Panc1 (cell line): ENCODE data around the gene GPR137B. TPM values are rescaled to one million over a fixed set of nuclear protein-coding genes. Genes with fewer than 3 reads are reported as not detected.

ENCODE experiments used
- ATAC-seq: fragments of 200-7000 bp; cut with Tn5 transposase; 2 replicates; pipeline ENCODE4 v1.9.1; 2020; ENCODE audit warnings: mild to moderate bottlenecking, moderate library complexity
- BruUV-seq: library from RNA; stranded (reverse); fragments of 400-500 nt; replicated peaks from 2 replicates; lab custom pipeline; 2021; lab: Mats Ljungman, UMichigan
- CTCF ChIA-PET: fragments of 300-600 bp; sonication (Branson Sonifier 250); formaldehyde crosslinking; loops from one replicate; lab custom pipeline; 2022; ENCODE audit warnings: antibody characterized with exemption; lab: Charles Lee
- POLR2A ChIA-PET: fragments of 300-600 bp; sonication (Branson Sonifier 250); formaldehyde crosslinking; loops from one replicate; lab custom pipeline; 2022; ENCODE audit warnings: antibody characterized with exemption; lab: Charles Lee
- DNase-seq: peaks from one replicate; pipeline ENCODE4 v3.0.0-alpha.2; 2010; ENCODE audit warnings: low read depth, low spot score
- H3K27ac ChIP-seq: 2 replicates; pipeline ENCODE4 v1.5.1; 2011; ENCODE audit warnings: mild to moderate bottlenecking, low read length, inconsistent platforms
- H3K27me3 ChIP-seq: fragments of 200-500 bp; sonication (Bioruptor generic); 2 replicates; pipeline ENCODE4 v1.6.0; 2014; ENCODE audit warnings: low read length, inconsistent platforms; ENCODE audit not compliant: control insufficient read depth, insufficient read depth
- H3K36me3 ChIP-seq: fragments of 200-500 bp; sonication (Bioruptor generic); 2 replicates; pipeline ENCODE4 v1.5.1; 2014; ENCODE audit warnings: inconsistent platforms, mild to moderate bottlenecking, low read length, moderate library complexity; ENCODE audit not compliant: control insufficient read depth, insufficient read depth
- H3K4me1 ChIP-seq: 2 replicates; pipeline ENCODE4 v1.5.1; 2011; ENCODE audit warnings: inconsistent platforms, mild to moderate bottlenecking, low read length, moderate library complexity; ENCODE audit not compliant: control insufficient read depth, insufficient read depth
- H3K4me3 ChIP-seq, 2 experiments: 2 replicates each; pipeline ENCODE4 v1.5.1; 2011 to 2012; ENCODE audit warnings: low read depth in 2 of 2, low read length in 2 of 2, mild to moderate bottlenecking in 2 of 2, inconsistent platforms in 1 of 2, moderate library complexity in 1 of 2
- H3K9me3 ChIP-seq: fragments of 200-500 bp; sonication (Bioruptor generic); 2 replicates; pipeline ENCODE4 v1.5.1; 2014; ENCODE audit warnings: low read depth, mild to moderate bottlenecking, inconsistent platforms, low read length, moderate library complexity; ENCODE audit not compliant: control insufficient read depth, insufficient read depth
- POLR2AphosphoS5 ChIP-seq: IDR thresholded peaks from 2 replicates; pipeline ENCODE4 v1.6.1; 2012; ENCODE audit warnings: mild to moderate bottlenecking, low read depth, low read length, moderate library complexity
- SIN3A ChIP-seq: IDR thresholded peaks from 2 replicates; pipeline ENCODE4 v1.6.1; 2012; ENCODE audit warnings: low read depth, mild to moderate bottlenecking, low read length, moderate library complexity, borderline replicate concordance; ENCODE audit not compliant: insufficient read depth
- TCF7L2 ChIP-seq: IDR thresholded peaks from 2 replicates; pipeline ENCODE4 v1.6.1; 2011; ENCODE audit warnings: mild to moderate bottlenecking, low read depth, low read length, inconsistent platforms
- in situ Hi-C: cut with HindIII; loops from 2 replicates; pipeline ENCODE4 v1.10.0; 2016; ENCODE audit warnings: low sequenced_read_pairs, low pct_unique_long_range_greater_than_20kb
- intact Hi-C: fragments of 100-400 bp; cut with micrococcal nuclease; formaldehyde crosslinking; loops from one replicate; pipeline ENCODE4 v1.10.0; 2022; ENCODE audit not compliant: unreplicated experiment
- total RNA-seq: library from RNA; stranded (reverse); gene quantifications from one replicate; pipeline ENCODE4 v1.2.1, GENCODE V29; 2021; ENCODE audit not compliant: unreplicated experiment
- TF ChIP-seq, protein P1 (sequence below): fragments of 450-650 bp; IDR thresholded peaks from 2 replicates; pipeline ENCODE4 v1.5.1; 2017; ENCODE audit warnings: mild to moderate bottlenecking
- TF ChIP-seq, protein P2 (sequence below), 2 experiments: IDR thresholded peaks; 2 replicates each; pipeline ENCODE4 v1.6.1; 2011 to 2012; ENCODE audit warnings: low read depth in 2 of 2, control low read depth in 1 of 2, low read length in 1 of 2, mild to moderate bottlenecking in 1 of 2, moderate library complexity in 1 of 2; ENCODE audit not compliant: insufficient read depth in 1 of 2

The GPR137B gene
- total RNA-seq, 1 experiment from 2014 or later, result 25.3 TPM

DNA sequence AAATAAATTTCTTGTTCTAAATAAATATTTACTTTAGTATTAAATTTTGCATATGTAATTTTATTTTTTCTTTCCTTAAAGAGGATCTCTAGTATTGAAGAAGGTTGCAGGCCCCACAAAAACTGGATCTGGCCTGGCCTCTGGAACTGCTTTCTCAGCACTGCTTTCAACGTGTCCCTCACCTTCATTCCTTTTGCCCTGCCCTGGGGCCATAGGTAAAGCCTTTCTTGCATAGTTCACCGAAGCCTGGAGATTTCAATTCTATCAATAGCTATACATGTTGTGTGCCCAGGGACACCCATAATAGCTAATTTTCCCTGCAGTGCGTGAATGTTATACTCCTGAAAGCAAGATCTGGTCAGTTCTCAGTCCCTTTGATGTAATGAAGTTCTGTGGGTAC, 12.0 kb upstream of the GPR137B start:
- Histone ChIP-seq H3K4me3 (no peak overlapping the region), H3K27ac (no peak overlapping the region), H3K9me3 (no peaks in the 10 kb centered on the region), H3K36me3 (no peaks in the 10 kb centered on the region), H3K4me1 (no peaks in the 10 kb centered on the region), H3K27me3 (no peaks in the 10 kb centered on the region)
- in situ Hi-C loops (no loop called here), intact Hi-C loops (no loop called here)
- POLR2A ChIA-PET, result no interaction called here
- ATAC-seq (no peak), DNase-seq (no peak)
- CTCF ChIA-PET, result no interaction called here
- BruUV-seq, result no TSS peak
- TF ChIP-seq, protein P1, sequence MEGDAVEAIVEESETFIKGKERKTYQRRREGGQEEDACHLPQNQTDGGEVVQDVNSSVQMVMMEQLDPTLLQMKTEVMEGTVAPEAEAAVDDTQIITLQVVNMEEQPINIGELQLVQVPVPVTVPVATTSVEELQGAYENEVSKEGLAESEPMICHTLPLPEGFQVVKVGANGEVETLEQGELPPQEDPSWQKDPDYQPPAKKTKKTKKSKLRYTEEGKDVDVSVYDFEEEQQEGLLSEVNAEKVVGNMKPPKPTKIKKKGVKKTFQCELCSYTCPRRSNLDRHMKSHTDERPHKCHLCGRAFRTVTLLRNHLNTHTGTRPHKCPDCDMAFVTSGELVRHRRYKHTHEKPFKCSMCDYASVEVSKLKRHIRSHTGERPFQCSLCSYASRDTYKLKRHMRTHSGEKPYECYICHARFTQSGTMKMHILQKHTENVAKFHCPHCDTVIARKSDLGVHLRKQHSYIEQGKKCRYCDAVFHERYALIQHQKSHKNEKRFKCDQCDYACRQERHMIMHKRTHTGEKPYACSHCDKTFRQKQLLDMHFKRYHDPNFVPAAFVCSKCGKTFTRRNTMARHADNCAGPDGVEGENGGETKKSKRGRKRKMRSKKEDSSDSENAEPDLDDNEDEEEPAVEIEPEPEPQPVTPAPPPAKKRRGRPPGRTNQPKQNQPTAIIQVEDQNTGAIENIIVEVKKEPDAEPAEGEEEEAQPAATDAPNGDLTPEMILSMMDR, result no peak
- TF ChIP-seq, protein P2, sequence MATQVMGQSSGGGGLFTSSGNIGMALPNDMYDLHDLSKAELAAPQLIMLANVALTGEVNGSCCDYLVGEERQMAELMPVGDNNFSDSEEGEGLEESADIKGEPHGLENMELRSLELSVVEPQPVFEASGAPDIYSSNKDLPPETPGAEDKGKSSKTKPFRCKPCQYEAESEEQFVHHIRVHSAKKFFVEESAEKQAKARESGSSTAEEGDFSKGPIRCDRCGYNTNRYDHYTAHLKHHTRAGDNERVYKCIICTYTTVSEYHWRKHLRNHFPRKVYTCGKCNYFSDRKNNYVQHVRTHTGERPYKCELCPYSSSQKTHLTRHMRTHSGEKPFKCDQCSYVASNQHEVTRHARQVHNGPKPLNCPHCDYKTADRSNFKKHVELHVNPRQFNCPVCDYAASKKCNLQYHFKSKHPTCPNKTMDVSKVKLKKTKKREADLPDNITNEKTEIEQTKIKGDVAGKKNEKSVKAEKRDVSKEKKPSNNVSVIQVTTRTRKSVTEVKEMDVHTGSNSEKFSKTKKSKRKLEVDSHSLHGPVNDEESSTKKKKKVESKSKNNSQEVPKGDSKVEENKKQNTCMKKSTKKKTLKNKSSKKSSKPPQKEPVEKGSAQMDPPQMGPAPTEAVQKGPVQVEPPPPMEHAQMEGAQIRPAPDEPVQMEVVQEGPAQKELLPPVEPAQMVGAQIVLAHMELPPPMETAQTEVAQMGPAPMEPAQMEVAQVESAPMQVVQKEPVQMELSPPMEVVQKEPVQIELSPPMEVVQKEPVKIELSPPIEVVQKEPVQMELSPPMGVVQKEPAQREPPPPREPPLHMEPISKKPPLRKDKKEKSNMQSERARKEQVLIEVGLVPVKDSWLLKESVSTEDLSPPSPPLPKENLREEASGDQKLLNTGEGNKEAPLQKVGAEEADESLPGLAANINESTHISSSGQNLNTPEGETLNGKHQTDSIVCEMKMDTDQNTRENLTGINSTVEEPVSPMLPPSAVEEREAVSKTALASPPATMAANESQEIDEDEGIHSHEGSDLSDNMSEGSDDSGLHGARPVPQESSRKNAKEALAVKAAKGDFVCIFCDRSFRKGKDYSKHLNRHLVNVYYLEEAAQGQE (IDR thresholded peaks at IDR 0.05; ENCODE audit: insufficient read depth in 1 of 2, low read depth in 2 of 2, low read length in 1 of 2), result no peak
- no peak for TF ChIP-seq TCF7L2
- no peak for TF ChIP-seq SIN3A

DNA sequence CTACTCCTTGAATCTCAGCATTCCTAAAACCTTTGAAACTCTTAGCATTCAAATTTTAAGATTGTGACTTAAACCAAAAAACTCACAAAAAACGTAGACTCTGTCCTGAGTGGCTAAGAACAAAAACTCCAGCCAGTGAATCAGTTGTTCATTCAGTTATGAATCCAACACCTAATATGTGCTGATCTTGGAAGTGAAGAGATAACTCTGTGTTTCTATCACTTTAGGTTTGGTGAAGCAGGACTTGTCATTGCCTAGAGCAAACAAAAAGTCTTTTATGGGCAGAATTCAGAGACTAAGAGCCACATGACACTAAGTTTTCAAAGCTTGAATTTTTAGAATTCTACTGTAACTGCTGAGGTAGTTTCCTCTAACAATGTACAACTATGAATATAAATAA, 10.4 kb upstream of the GPR137B start:
- no peak for TF ChIP-seq POLR2AphosphoS5
- TF ChIP-seq, protein P1, result no peak
- no peaks in the 10 kb centered on the region for H3K36me3 ChIP-seq
- intact Hi-C loops (no loop called here), in situ Hi-C loops (no loop called here)
- BruUV-seq, result no TSS peak
- no peaks in the 10 kb centered on the region for H3K4me1 ChIP-seq
- DNase-seq, result no peak
- CTCF ChIA-PET, result interaction anchor here (0.6 kb wide), 2 partner anchors 45 to 353 kb away, joined by 3 to 4 read pairs; no protein-coding TSS in a partner anchor
- H3K27me3 ChIP-seq, result no peaks in the 10 kb centered on the region
- H3K27ac ChIP-seq, result no peak overlapping the region
- no peak overlapping the region for H3K4me3 ChIP-seq
- ATAC-seq, result no peak
- H3K9me3 ChIP-seq, result no peaks in the 10 kb centered on the region
- POLR2A ChIA-PET, result no interaction called here
